Neural cell (in vitro differentiated cells): ENCODE measurements around the gene MEF2A. TPM values are rescaled to one million over a fixed set of nuclear protein-coding genes. Genes with fewer than 3 reads are reported as not detected.

ENCODE experiments used
- H2AFZ ChIP-seq: fragments of 200-600, 300-800 bp; sonication (generic), shearing (Covaris generic); 2 replicates; pipeline ENCODE4 v1.6.0; 2014; ENCODE audit warnings: low read depth, mild to moderate bottlenecking, antibody characterized with exemption, low read length, moderate library complexity
- H3F3A ChIP-seq: fragments of 200-600 bp; shearing (Covaris generic); 2 replicates; pipeline ENCODE4 v1.6.1; 2016; ENCODE audit warnings: mild to moderate bottlenecking, moderate library complexity, mixed read lengths, antibody characterized with exemption, low read length; ENCODE audit not compliant: insufficient read depth, poor library complexity, severe bottlenecking
- H3K27ac ChIP-seq: fragments of 200-600, 300-800 bp; sonication (generic), shearing (Covaris generic); 2 replicates; pipeline ENCODE4 v1.5.1; 2014; ENCODE audit warnings: mild to moderate bottlenecking, low read length, moderate library complexity
- H3K27me3 ChIP-seq: fragments of 300-800, 200-600 bp; sonication (generic), shearing (Covaris generic); 2 replicates; pipeline ENCODE4 v1.6.0; 2014; ENCODE audit warnings: mild to moderate bottlenecking, low read depth, low read length, moderate library complexity; ENCODE audit not compliant: insufficient read depth
- H3K36me3 ChIP-seq: fragments of 300-800, 200-600 bp; sonication (generic), shearing (Covaris generic); 2 replicates; pipeline ENCODE4 v1.5.1; 2014; ENCODE audit warnings: mild to moderate bottlenecking, antibody characterized with exemption, low read length, moderate library complexity; ENCODE audit not compliant: insufficient read depth
- H3K4me2 ChIP-seq: fragments of 300-800, 200-600 bp; sonication (generic), shearing (Covaris generic); 2 replicates; pipeline ENCODE4 v1.6.0; 2014; ENCODE audit warnings: mild to moderate bottlenecking, low read length
- H3K4me3 ChIP-seq: fragments of 300-800, 200-600 bp; sonication (generic), shearing (Covaris generic); 2 replicates; pipeline ENCODE4 v1.5.1; 2014; ENCODE audit warnings: mild to moderate bottlenecking, low read length, moderate library complexity
- H3K79me2 ChIP-seq: fragments of 200-600 bp; shearing (Covaris generic); replicated peaks from 2 replicates; pipeline ENCODE4 v1.6.0; 2014; ENCODE audit warnings: mild to moderate bottlenecking, low read length, moderate library complexity; ENCODE audit not compliant: insufficient read depth
- H3K9ac ChIP-seq: fragments of 300-800, 200-600 bp; sonication (generic), shearing (Covaris generic); 2 replicates; pipeline ENCODE4 v1.6.1; 2016; ENCODE audit warnings: mild to moderate bottlenecking, low read length, mixed read lengths
- H3K9me2 ChIP-seq: fragments of 200-600 bp; shearing (Covaris generic); 2 replicates; pipeline ENCODE4 v1.6.1; 2016; ENCODE audit warnings: mild to moderate bottlenecking, low read length, mixed read lengths; ENCODE audit not compliant: insufficient read depth
- H3K9me3 ChIP-seq: fragments of 200-600, 300-800 bp; sonication (generic), shearing (Covaris generic); 2 replicates; pipeline ENCODE4 v1.6.1; 2016; ENCODE audit warnings: mild to moderate bottlenecking, mixed run types, low read length, moderate library complexity, mixed read lengths
- H4K20me1 ChIP-seq: fragments of 200-600 bp; shearing (Covaris generic); 2 replicates; pipeline ENCODE4 v1.6.1; 2016; ENCODE audit warnings: mild to moderate bottlenecking, mixed run types; ENCODE audit not compliant: insufficient read depth
- CTCF ChIP-seq: fragments of 450-650 bp; IDR thresholded peaks from 2 replicates; pipeline ENCODE4 v1.5.1; 2014; ENCODE audit warnings: antibody characterized with exemption, mild to moderate bottlenecking, moderate library complexity; ENCODE audit not compliant: poor library complexity, severe bottlenecking
- EP300 ChIP-seq: fragments of 450-650 bp; conservative IDR thresholded peaks from 2 replicates; pipeline ENCODE4 v1.6.1; 2014; ENCODE audit warnings: antibody characterized with exemption, mild to moderate bottlenecking, moderate library complexity; ENCODE audit not compliant: poor library complexity, severe bottlenecking
- EZH2 ChIP-seq: fragments of 200-600, 300-800 bp; shearing (Covaris generic), sonication (generic); IDR thresholded peaks from 2 replicates; pipeline ENCODE4 v1.6.1; 2014; ENCODE audit warnings: antibody characterized with exemption, low read length, borderline replicate concordance, mild to moderate bottlenecking; ENCODE audit not compliant: insufficient read depth, poor library complexity, severe bottlenecking
- MXI1 ChIP-seq: fragments of 450-650 bp; conservative IDR thresholded peaks from 2 replicates; pipeline ENCODE4 v1.6.1; 2014; ENCODE audit warnings: antibody characterized with exemption, mild to moderate bottlenecking; ENCODE audit not compliant: poor library complexity, severe bottlenecking
- POLR2AphosphoS5 ChIP-seq: IDR thresholded peaks from 2 replicates; pipeline ENCODE4 v1.6.1; 2012
- RAD21 ChIP-seq: fragments of 450-650 bp; conservative IDR thresholded peaks from 2 replicates; pipeline ENCODE4 v1.6.1; 2014; ENCODE audit warnings: antibody characterized with exemption, mild to moderate bottlenecking, moderate library complexity
- REST ChIP-seq: IDR thresholded peaks from 2 replicates; pipeline ENCODE4 v1.6.1; 2012; ENCODE audit warnings: borderline replicate concordance
- SMC3 ChIP-seq: fragments of 450-650 bp; conservative IDR thresholded peaks from 2 replicates; pipeline ENCODE4 v1.6.1; 2014; ENCODE audit warnings: antibody characterized with exemption, mild to moderate bottlenecking, moderate library complexity; ENCODE audit not compliant: poor library complexity
- TAF1 ChIP-seq: IDR thresholded peaks from 2 replicates; pipeline ENCODE4 v1.6.1; 2012; ENCODE audit warnings: low read depth
- polyA plus RNA-seq: library from polyadenylated mRNA; depleted of rRNA; stranded (reverse); fragments of >200 nt; gene quantifications from 2 replicates; pipeline ENCODE4 v1.2.3, GENCODE V29; 2014

The MEF2A gene
- polyA plus RNA-seq, 1 donor from 2014 or later = 32.2 TPM

- no peak overlapping the region for H3K4me2 ChIP-seq
- no peaks in the 10 kb centered on the region for H3K36me3 ChIP-seq
- H3F3A ChIP-seq = no peaks in the 10 kb centered on the region
- H3K27me3 ChIP-seq = no peaks in the 10 kb centered on the region
- TF ChIP-seq SMC3 (no peak), TAF1 (no peak), EZH2 (no peak), POLR2AphosphoS5 (no peak), MXI1 (no peak), CTCF (no peak)
- peaks cover 5% of the 10 kb centered on the region for H3K9me3 ChIP-seq
- H3K4me3 ChIP-seq = no peak overlapping the region
- no peak overlapping the region for H3K27ac ChIP-seq
- H3K9ac ChIP-seq = no peak overlapping the region
- no peak overlapping the region for H2AFZ ChIP-seq
- H4K20me1 ChIP-seq = no peaks in the 10 kb centered on the region
- no peaks in the 10 kb centered on the region for H3K9me2 ChIP-seq
- peaks cover 72% of the 10 kb centered on the region for H3K79me2 ChIP-seq
These were observed 24.0 kb downstream of the MEF2A start for GRCh38 chr15:99589801-99590200.

GRCh38 chr15:99590913-99591646 lies 25.3 kb downstream of the MEF2A start:
- Histone ChIP-seq H3F3A (no peaks in the 10 kb centered on the region), H3K9me2 (no peaks in the 10 kb centered on the region), H3K36me3 (no peaks in the 10 kb centered on the region), H2AFZ (no peak overlapping the region), H3K9me3 (peaks cover 5% of the 10 kb centered on the region), H4K20me1 (no peaks in the 10 kb centered on the region), H3K27ac (no peak overlapping the region), H3K4me3 (no peak overlapping the region), H3K79me2 (peaks cover 62% of the 10 kb centered on the region), H3K4me2 (no peak overlapping the region), H3K27me3 (no peaks in the 10 kb centered on the region), H3K9ac (no peak overlapping the region)
- TF ChIP-seq CTCF (no peak), POLR2AphosphoS5 (no peak), SMC3 (no peak), REST (no peak), RAD21 (no peak), EZH2 (no peak), MXI1 (no peak), TAF1 (no peak), EP300 (no peak)
